CD14-positive monocyte (primary cell): ENCODE results near the gene UBASH3B. TPM values are rescaled to one million over a fixed set of nuclear protein-coding genes. Genes with fewer than 3 reads are reported as not detected.

Experiments used
- DNase-seq, 3 donors: peaks; one replicate each; pipeline ENCODE4 v3.0.0-alpha.2; 2011 to 2022
- H2AFZ ChIP-seq: 2 replicates; pipeline ENCODE4 v1.6.0; 2012; ENCODE audit warnings: mild to moderate bottlenecking, low read depth, low read length, inconsistent platforms; ENCODE audit not compliant: insufficient read depth, poor library complexity, severe bottlenecking
- H3K27ac ChIP-seq, 2 donors: 1 replicate in 1 of 2; 2 replicates in 1 of 2; pipeline ENCODE4 v1.5.1; 2012 to 2013; ENCODE audit warnings: low read length in 2 of 2, control low read depth in 1 of 2, inconsistent platforms in 1 of 2, low read depth in 1 of 2, mild to moderate bottlenecking in 1 of 2
- H3K27me3 ChIP-seq, 2 donors: one replicate each; pipeline versions ENCODE4 v1.6.0 to v1.6.1; 2011 to 2013; ENCODE audit warnings: low read length in 2 of 2; ENCODE audit not compliant: control insufficient read depth in 2 of 2, insufficient read depth in 2 of 2
- H3K36me3 ChIP-seq, 2 donors: replicated peaks in 1 of 2; 1 replicate in 1 of 2; 2 replicates in 1 of 2; pipeline versions ENCODE4 v1.5.1 to v1.6.1; 2012 to 2013; ENCODE audit warnings: low read length in 2 of 2, control low read depth in 1 of 2, inconsistent platforms in 1 of 2, mild to moderate bottlenecking in 1 of 2; ENCODE audit not compliant: insufficient read depth in 2 of 2, control insufficient read depth in 1 of 2
- H3K4me1 ChIP-seq, 2 donors: 1 replicate in 1 of 2; 2 replicates in 1 of 2; pipeline versions ENCODE4 v1.5.1 to v1.6.1; 2012 to 2013; ENCODE audit warnings: low read length in 2 of 2, control low read depth in 1 of 2, inconsistent platforms in 1 of 2, mild to moderate bottlenecking in 1 of 2, moderate library complexity in 1 of 2; ENCODE audit not compliant: insufficient read depth in 2 of 2, control insufficient read depth in 1 of 2
- H3K4me2 ChIP-seq: replicated peaks from 2 replicates; pipeline ENCODE3; 2012; ENCODE audit warnings: low read length, moderate library complexity, mild to moderate bottlenecking; ENCODE audit not compliant: poor library complexity, severe bottlenecking; ENCODE audit errors: extremely low read depth
- H3K4me3 ChIP-seq, 3 experiments: fragments of 200-600 bp in 1 of 3; sonication (generic) in 1 of 3; replicated peaks in 1 of 3; 1 replicate in 2 of 3; 2 replicates in 1 of 3; pipeline ENCODE4 v1.5.1; 2011 to 2013; ENCODE audit warnings: low read length in 3 of 3, mild to moderate bottlenecking in 3 of 3, control low read depth in 2 of 3, low read depth in 2 of 3, inconsistent platforms in 1 of 3, moderate library complexity in 1 of 3
- H3K79me2 ChIP-seq: 2 replicates; pipeline ENCODE4 v1.6.0; 2012; ENCODE audit warnings: mild to moderate bottlenecking, control low read depth, inconsistent platforms, low read length, moderate library complexity; ENCODE audit not compliant: insufficient read depth
- H3K9ac ChIP-seq: 2 replicates; pipeline ENCODE4 v1.6.0; 2017; ENCODE audit warnings: low read length, mild to moderate bottlenecking; ENCODE audit not compliant: insufficient read depth, poor library complexity, severe bottlenecking
- H3K9me3 ChIP-seq, 2 donors: replicated peaks in 1 of 2; 1 replicate in 1 of 2; 2 replicates in 1 of 2; pipeline versions ENCODE4 v1.5.1 to v1.6.1; 2012 to 2013; ENCODE audit warnings: low read length in 2 of 2, control low read depth in 1 of 2; ENCODE audit not compliant: control insufficient read depth in 1 of 2, insufficient read depth in 1 of 2
- H4K20me1 ChIP-seq: 2 replicates; pipeline ENCODE4 v1.6.0; 2012; ENCODE audit warnings: mild to moderate bottlenecking, low read length, control low read depth, moderate library complexity; ENCODE audit not compliant: insufficient read depth
- H3K27ac Mint-ChIP-seq, 7 donors: one replicate each; pipeline ENCODE4 v1.8.0; 2020; ENCODE audit warnings: mild to moderate bottlenecking in 7 of 7, mixed read lengths in 7 of 7, moderate library complexity in 6 of 7, inconsistent platforms in 2 of 7
- H3K27me3 Mint-ChIP-seq, 3 donors: one replicate each; pipeline ENCODE4 v1.8.0; 2021 to 2022; ENCODE audit warnings: low read depth in 3 of 3, mild to moderate bottlenecking in 3 of 3, mixed read lengths in 3 of 3, moderate library complexity in 3 of 3, inconsistent platforms in 1 of 3
- H3K36me3 Mint-ChIP-seq, 2 donors: one replicate each; pipeline ENCODE4 v1.8.0; 2020; ENCODE audit warnings: mixed read lengths in 2 of 2, inconsistent platforms in 1 of 2, mild to moderate bottlenecking in 1 of 2
- H3K4me1 Mint-ChIP-seq: one replicate; pipeline ENCODE4 v1.8.0; 2020; ENCODE audit warnings: mild to moderate bottlenecking, mixed read lengths
- H3K4me3 Mint-ChIP-seq, 2 donors: one replicate each; pipeline ENCODE4 v1.8.0; 2020; ENCODE audit warnings: mild to moderate bottlenecking in 2 of 2, mixed read lengths in 2 of 2, moderate library complexity in 1 of 2
- H3K9me3 Mint-ChIP-seq, 7 donors: one replicate each; pipeline ENCODE4 v1.8.0; 2020 to 2022; ENCODE audit warnings: mixed read lengths in 7 of 7, mild to moderate bottlenecking in 6 of 7, moderate library complexity in 6 of 7, inconsistent platforms in 2 of 7
- CTCF ChIP-seq: fragments of 200-600 bp; IDR thresholded peaks from one replicate; pipeline ENCODE4 v1.8.0; 2022; ENCODE audit warnings: antibody characterized with exemption, mild to moderate bottlenecking
- WGBS: methylation state at CpG from one replicate; pipeline ENCODE4 v1.1.5; 2013; ENCODE audit warnings: missing lambda C conversion rate; ENCODE audit not compliant: insufficient coverage; 5-methylcytosine and 5-hydroxymethylcytosine counted together
- intact Hi-C, 2 donors: fragments of 100-400 bp; cut with micrococcal nuclease; formaldehyde crosslinking; loops; one replicate each; pipeline versions ENCODE4 v1.15.0 to v1.15.1; 2023
- polyA plus RNA-seq, 3 donors: library from polyadenylated mRNA; depleted of rRNA in 1 of 3; unstranded in 2 of 3; stranded (reverse) in 1 of 3; fragments of 300-500 nt in 2 of 3; fragments of >200 nt in 1 of 3; fragmentation: Illumina TruSeq in 2 of 3; gene quantifications; 1 replicate in 2 of 3; 2 replicates in 1 of 3; pipeline ENCODE4 v1.2.3, GENCODE V29; 2012 to 2021

UBASH3B gene
- polyA plus RNA-seq, 3 donors = 3.3 to 13.5 (median 7.1) TPM

- H3K4me2 ChIP-seq = no peak overlapping the region
- H3K4me1 ChIP-seq = peaks cover 0 to 6% of the 10 kb centered on the region in 2 donors
- H3K9ac ChIP-seq = no peak overlapping the region
- no peaks in the 10 kb centered on the region for H3K27me3 ChIP-seq
- no peak overlapping the region for H2AFZ ChIP-seq
- no peak overlapping the region for H3K27ac Mint-ChIP-seq
- peak; percentile 19 to 50 (median 40) for DNase-seq
- peaks cover 2 to 6% (median 6%) of the 10 kb centered on the region in 3 donors for H3K27me3 Mint-ChIP-seq
- peak overlapping the region in 1 of 2 donors; percentile 21 for H3K4me3 Mint-ChIP-seq
- no peaks in the 10 kb centered on the region for H3K36me3 Mint-ChIP-seq
- H3K36me3 ChIP-seq = no peaks in the 10 kb centered on the region
- no peaks in the 10 kb centered on the region for H3K9me3 ChIP-seq
- no peaks in the 10 kb centered on the region for H3K9me3 Mint-ChIP-seq
- WGBS = no CpG with 5 or more reads among the region's 8 CpGs
- H3K27ac ChIP-seq = no peak overlapping the region
- H4K20me1 ChIP-seq = no peaks in the 10 kb centered on the region
- no peak overlapping the region for H3K4me3 ChIP-seq
- intact Hi-C loops = loop anchor here in 1 of 2 donors (5.0 kb wide), 1 partner anchor 124 kb away; no protein-coding TSS in a partner anchor
- H3K79me2 ChIP-seq = no peaks in the 10 kb centered on the region
- H3K4me1 Mint-ChIP-seq = peaks cover 20% of the 10 kb centered on the region
- peak; percentile 70 for TF ChIP-seq CTCF
Observed at GRCh38 chr11:122633219-122633829, 22.2 kb upstream of the UBASH3B start.

- Histone ChIP-seq H3K4me3 (no peak overlapping the region), H3K9me3 (no peaks in the 10 kb centered on the region), H2AFZ (no peak overlapping the region), H3K79me2 (no peaks in the 10 kb centered on the region), H3K4me2 (no peak overlapping the region), H3K27me3 (no peaks in the 10 kb centered on the region), H4K20me1 (no peaks in the 10 kb centered on the region), H3K36me3 (no peaks in the 10 kb centered on the region), H3K9ac (no peak overlapping the region), H3K27ac (no peak overlapping the region), H3K4me1 (peaks cover 0 to 1% of the 10 kb centered on the region in 2 donors)
- Mint-ChIP-seq H3K4me1 (peaks cover 13% of the 10 kb centered on the region), H3K27me3 (peaks cover 4 to 5% (median 4%) of the 10 kb centered on the region in 3 donors), H3K4me3 (no peak overlapping the region), H3K36me3 (no peaks in the 10 kb centered on the region), H3K9me3 (no peaks in the 10 kb centered on the region), H3K27ac (no peak overlapping the region)
- intact Hi-C loops = loop anchor here in 1 of 2 donors (5.0 kb wide), 1 partner anchor 123 kb away; no protein-coding TSS in a partner anchor
- DNase-seq = no peak
- no peak for TF ChIP-seq CTCF
- WGBS = 55% methylated on average over 4 of the region's 8 CpGs
Observed at GRCh38 chr11:122634501-122634900, 21.0 kb upstream of the UBASH3B start.
